A673 (cell line): ENCODE data around the gene MSRB2.

ENCODE experiments used
- CTCF ChIP-seq: fragments of 300-800, 200-600 bp; sonication (generic); conservative IDR thresholded peaks from 2 replicates; pipeline ENCODE4 v1.5.1; 2017; ENCODE audit warnings: low read depth, mild to moderate bottlenecking, antibody characterized with exemption, low read length, moderate library complexity, mixed read lengths
- EZH2 ChIP-seq: fragments of 200-600 bp; sonication (generic); IDR thresholded peaks from 2 replicates; pipeline ENCODE4 v1.6.1; 2017; ENCODE audit warnings: borderline replicate concordance, low read depth, mild to moderate bottlenecking, mixed read lengths, antibody characterized with exemption, low read length; ENCODE audit not compliant: poor library complexity, severe bottlenecking

GRCh38 chr10:23151071-23151470 lies 55.7 kb downstream of the MSRB2 start:
- TF ChIP-seq CTCF (no peak), EZH2 (no peak)
